Stimulated activated CD8-positive, alpha-beta memory T cell treated with anti-CD3 and anti-CD28 coated beads, Interleukin-7, amount 100 ng/mL, for 24 hours (primary cell): ENCODE measurements around the gene ATXN3.

ENCODE experiments used
- DNase-seq: peaks from one replicate; pipeline ENCODE4 v3.0.0-alpha.2; 2020; ENCODE audit warnings: low read depth

ATXN3 gene

GRCh38 chr14:92106143-92106926 lies at the start of gene ATXN3:
ATXN3 (minus strand) TSS chr14:92106582; CDS start chr14:92106552, 30 bp downstream.
- peak; percentile 85 for DNase-seq

- no peak for DNase-seq
These were observed 48.0 kb upstream of the ATXN3 start for GRCh38 chr14:92154283-92154942.

GRCh38 chr14:92153581-92153980 lies 47.2 kb upstream of the ATXN3 start:
- DNase-seq, result no peak

- DNase-seq, result no peak
These were observed 38.3 kb upstream of the ATXN3 start for GRCh38 chr14:92144708-92145107.

GRCh38 chr14:92143962-92144361 lies 37.6 kb upstream of the ATXN3 start:
- no peak for DNase-seq

- DNase-seq, result no peak
These were observed 36.9 kb upstream of the ATXN3 start for GRCh38 chr14:92143309-92143708.

- no peak for DNase-seq
These were observed 28.9 kb upstream of the ATXN3 start for GRCh38 chr14:92135269-92135668.

GRCh38 chr14:92134456-92134855 lies 28.1 kb upstream of the ATXN3 start:
- no peak for DNase-seq

GRCh38 chr14:92122761-92123160 lies 16.4 kb upstream of the ATXN3 start:
- DNase-seq, result no peak

GRCh38 chr14:92122351-92122677 lies 15.9 kb upstream of the ATXN3 start:
- DNase-seq, result no peak

- DNase-seq, result peak; percentile 68
These were observed 15.4 kb upstream of the ATXN3 start, which contains the start of the genes CPSF2 and NDUFB1 for GRCh38 chr14:92121670-92122350. CPSF2 (plus strand) TSS chr14:92121969; CDS start chr14:92130985, 9,016 bp downstream. NDUFB1 (minus strand) TSS chr14:92121706; CDS start chr14:92117637, 4,069 bp downstream.

- no peak for DNase-seq
These were observed 14.9 kb upstream of the ATXN3 start for GRCh38 chr14:92121207-92121669.

GRCh38 chr14:92109490-92109889 lies 3.1 kb upstream of the ATXN3 start:
- DNase-seq, result no peak

GRCh38 chr14:92108345-92109254 lies 2.2 kb upstream of the ATXN3 start:
- DNase-seq, result no peak

- DNase-seq, result no peak
These were observed 564 bp downstream of the ATXN3 start for GRCh38 chr14:92105893-92106142.

- DNase-seq, result no peak
These were observed 1.1 kb downstream of the ATXN3 start for GRCh38 chr14:92105073-92105892.

GRCh38 chr14:92103363-92103989 lies 2.9 kb downstream of the ATXN3 start:
- DNase-seq, result no peak

- no peak for DNase-seq
These were observed 6.6 kb downstream of the ATXN3 start for GRCh38 chr14:92099802-92100201.

GRCh38 chr14:92093320-92093719 lies 13.1 kb downstream of the ATXN3 start:
- DNase-seq, result no peak

- no peak for DNase-seq
These were observed 17.9 kb downstream of the ATXN3 start for GRCh38 chr14:92088494-92088893.

GRCh38 chr14:92074555-92074954 lies 31.8 kb downstream of the ATXN3 start:
- no peak for DNase-seq
